Stimulated activated CD4-positive, alpha-beta T cell treated with anti-CD3 and anti-CD28 coated beads, Interleukin-4, amount 100 ng/mL, for 48 hours (primary cell): ENCODE results near the gene DDX3X.

Experiments used
- DNase-seq, 2 donors: peaks; one replicate each; pipeline ENCODE4 v3.0.0-alpha.2; 2020; ENCODE audit warnings: low read depth in 2 of 2

Gene DDX3X

GRCh38 chrX:41327341-41327740 lies 6.6 kb upstream of the DDX3X start:
- no peak for DNase-seq

GRCh38 chrX:41329101-41329500 lies 4.9 kb upstream of the DDX3X start:
- DNase-seq, result no peak

- DNase-seq, result no peak
Observed at GRCh38 chrX:41332005-41332404, 2.0 kb upstream of the DDX3X start.

- DNase-seq, result no peak
Observed at GRCh38 chrX:41332408-41333002, 1.5 kb upstream of the DDX3X start.

GRCh38 chrX:41333003-41333743 lies 789 bp upstream of the DDX3X start:
- peak; percentile 71 to 83 for DNase-seq

GRCh38 chrX:41334363-41335197 lies 618 bp downstream of the DDX3X start:
- peak; percentile 62 to 64 for DNase-seq

GRCh38 chrX:41335198-41335957 lies 1.4 kb downstream of the DDX3X start:
- no peak for DNase-seq

- DNase-seq, result no peak
Observed at GRCh38 chrX:41335958-41336331, 2.0 kb downstream of the DDX3X start.

GRCh38 chrX:41336447-41336846 lies 2.5 kb downstream of the DDX3X start:
- no peak for DNase-seq

- DNase-seq, result no peak
Observed at GRCh38 chrX:41337140-41337539, 3.2 kb downstream of the DDX3X start.

- no peak for DNase-seq
Observed at GRCh38 chrX:41338436-41338835, 4.5 kb downstream of the DDX3X start.

GRCh38 chrX:41339148-41339547 lies 5.2 kb downstream of the DDX3X start:
- no peak for DNase-seq

GRCh38 chrX:41344053-41344452 lies 10.1 kb downstream of the DDX3X start:
- DNase-seq, result no peak

GRCh38 chrX:41347186-41347585 lies 13.2 kb downstream of the DDX3X start:
- no peak for DNase-seq

GRCh38 chrX:41348551-41348950 lies 14.6 kb downstream of the DDX3X start:
- DNase-seq, result no peak

GRCh38 chrX:41350150-41350975 lies 16.4 kb downstream of the DDX3X start:
- DNase-seq, result no peak

- no peak for DNase-seq
Observed at GRCh38 chrX:41350976-41351569, 17.1 kb downstream of the DDX3X start.

- DNase-seq, result no peak
Observed at GRCh38 chrX:41351923-41352322, 18.0 kb downstream of the DDX3X start.

- no peak for DNase-seq
Observed at GRCh38 chrX:41352329-41352838, 18.4 kb downstream of the DDX3X start.

- DNase-seq, result no peak
Observed at GRCh38 chrX:41353985-41354384, 20.0 kb downstream of the DDX3X start.

- DNase-seq, result no peak
Observed at GRCh38 chrX:41369152-41369551, 35.2 kb downstream of the DDX3X start.
